K562 (cell line): ENCODE measurements around the gene ERCC1. TPM values are rescaled to one million over a fixed set of nuclear protein-coding genes. Genes with fewer than 3 reads are reported as not detected.

Experiments
- ATAC-seq: fragments of 200-7000 bp; cut with Tn5 transposase; 3 replicates; pipeline ENCODE4 v1.9.1; 2020; ENCODE audit warnings: moderate library complexity
- BruUV-seq: library from RNA; stranded (reverse); fragments of 400-500 nt; replicated peaks from 2 replicates; lab custom pipeline; 2021; lab: Mats Ljungman, UMichigan
- CTCF ChIA-PET: fragments of 300-600 bp; formaldehyde crosslinking; extraction: SDS; loops from one replicate; lab custom pipeline; 2021; ENCODE audit warnings: low intra/inter-chr PET ratio; lab: Yijun Ruan, JAX
- POLR2A ChIA-PET: fragments of 300-600, 350-650 bp; sonication (Branson Sonifier 250); formaldehyde crosslinking; extraction: SDS; loops from one replicate; lab custom pipeline; 2021; ENCODE audit warnings: antibody characterized with exemption, inconsistent platforms; lab: Yijun Ruan, JAX
- DNase-seq, 4 experiments: peaks; one replicate each; pipeline versions ENCODE4 v3.0.0 to v3.0.0-alpha.2; 2011 to 2018; ENCODE audit warnings: low spot score in 3 of 4, mixed read lengths in 3 of 4; ENCODE audit errors: extremely low read depth in 1 of 4
- FAIRE-seq: peaks from 2 replicates; lab custom pipeline; 2011; peaks lifted over from hg19 to GRCh38; lab: Jason Lieb, UNC
- H2AFZ ChIP-seq: 2 replicates; pipeline ENCODE4 v1.6.0; 2011; ENCODE audit warnings: low read depth, low read length, control low read depth, inconsistent platforms
- H3K27ac ChIP-seq: fragments of 200-600 bp; 3 replicates; pipeline ENCODE4 v1.8.0; 2011; ENCODE audit warnings: low read depth, mild to moderate bottlenecking, control low read depth, inconsistent platforms, low read length, moderate library complexity, mixed read lengths; ENCODE audit errors: extremely low read depth
- H3K27me3 ChIP-seq, 2 experiments: fragments of 300-600 bp in 1 of 2; 2 replicates in 1 of 2; 3 replicates in 1 of 2; pipeline versions ENCODE4 v1.6.0 to v1.8.0; 2011; ENCODE audit warnings: inconsistent platforms in 2 of 2, low read length in 2 of 2, mild to moderate bottlenecking in 1 of 2, mixed read lengths in 1 of 2, moderate library complexity in 1 of 2; ENCODE audit not compliant: control insufficient read depth in 2 of 2, insufficient read depth in 2 of 2
- H3K36me3 ChIP-seq: fragments of 300-600 bp; 3 replicates; pipeline ENCODE4 v1.8.0; 2011; ENCODE audit warnings: mild to moderate bottlenecking, low read length, inconsistent platforms; ENCODE audit not compliant: control insufficient read depth, insufficient read depth
- H3K4me1 ChIP-seq, 2 experiments: fragments of 200-600 bp in 1 of 2; replicated peaks in 1 of 2; 2 replicates in 1 of 2; 3 replicates in 1 of 2; pipeline versions ENCODE4 v1.5.1 to v1.8.0; 2011; ENCODE audit warnings: inconsistent platforms in 2 of 2, low read length in 2 of 2, mild to moderate bottlenecking in 1 of 2, mixed read lengths in 1 of 2, moderate library complexity in 1 of 2; ENCODE audit not compliant: control insufficient read depth in 2 of 2, insufficient read depth in 2 of 2
- H3K4me2 ChIP-seq: 2 replicates; pipeline ENCODE4 v1.6.1; 2011; ENCODE audit warnings: low read length, control low read depth, inconsistent platforms, mixed read lengths; ENCODE audit not compliant: insufficient read depth
- H3K4me3 ChIP-seq: fragments of 200-600 bp; sonication (generic), shearing (Covaris generic); 2 replicates; pipeline ENCODE4 v1.5.1; 2016; ENCODE audit warnings: control low read depth, inconsistent platforms
- H3K79me2 ChIP-seq: fragments of 200-600 bp; 3 replicates; pipeline ENCODE4 v1.8.0; 2011; ENCODE audit warnings: low read length, inconsistent platforms; ENCODE audit not compliant: control insufficient read depth, insufficient read depth
- H3K9ac ChIP-seq, 2 experiments: 2 replicates each; pipeline versions ENCODE4 v1.6.0 to v1.6.1; 2011; ENCODE audit warnings: low read depth in 2 of 2, low read length in 2 of 2, control low read depth in 1 of 2, inconsistent platforms in 1 of 2, mild to moderate bottlenecking in 1 of 2, mixed read lengths in 1 of 2; ENCODE audit not compliant: insufficient read depth in 1 of 2
- H3K9me1 ChIP-seq: one replicate; pipeline ENCODE4 v1.6.0; 2011; ENCODE audit warnings: inconsistent platforms, mild to moderate bottlenecking, low read length, moderate library complexity; ENCODE audit not compliant: control insufficient read depth, insufficient read depth
- H3K9me3 ChIP-seq: replicated peaks from 2 replicates; pipeline ENCODE4 v1.5.1; 2011; ENCODE audit warnings: low read depth, low read length, inconsistent platforms; ENCODE audit not compliant: control insufficient read depth, insufficient read depth
- H4K20me1 ChIP-seq: replicated peaks from 2 replicates; pipeline ENCODE4 v1.6.1; 2011; ENCODE audit warnings: low read length, inconsistent platforms, mixed read lengths; ENCODE audit not compliant: control insufficient read depth, insufficient read depth
- ARID1B ChIP-seq: fragments of 450-650 bp; IDR thresholded peaks from 2 replicates; pipeline ENCODE4 v1.6.1; 2016; ENCODE audit warnings: antibody characterized with exemption, mild to moderate bottlenecking, inconsistent platforms
- CSDE1 ChIP-seq, 2 experiments: fragments of 450-650 bp; IDR thresholded peaks; 2 replicates each; pipeline ENCODE4 v1.6.1; 2016; ENCODE audit warnings: mild to moderate bottlenecking in 1 of 2
- IRF1 ChIP-seq: sonication (generic); formaldehyde crosslinking; IDR thresholded peaks from 2 replicates; pipeline ENCODE4 v1.8.0; 2022; ENCODE audit warnings: missing genetic modification reagents, mild to moderate bottlenecking, borderline replicate concordance
- MAFF ChIP-seq: IDR thresholded peaks from 2 replicates; pipeline ENCODE4 v1.6.1; 2012; ENCODE audit warnings: low read length, improper control_type of control experiment
- MITF ChIP-seq: IDR thresholded peaks from 2 replicates; pipeline ENCODE4 v1.6.1; 2014; ENCODE audit warnings: antibody characterized with exemption
- POLR3A ChIP-seq: IDR thresholded peaks from 2 replicates; pipeline ENCODE4 v1.6.1; 2011; ENCODE audit warnings: borderline replicate concordance, mild to moderate bottlenecking, moderate library complexity; ENCODE audit not compliant: insufficient read length, insufficient read depth; ENCODE audit errors: extremely low read depth
- SRSF7 ChIP-seq: fragments of 200-400 bp; formaldehyde crosslinking; optimal IDR thresholded peaks from 2 replicates; pipeline ENCODE3; 2017; ENCODE audit warnings: mild to moderate bottlenecking, low read depth, low read length
- THAP12 ChIP-seq: fragments of 250-450 bp; sonication (Bioruptor Pico); IDR thresholded peaks from 2 replicates; pipeline ENCODE4 v1.9.0; 2021; ENCODE audit warnings: mild to moderate bottlenecking, inconsistent platforms
- ZBTB43 ChIP-seq: sonication (generic); formaldehyde crosslinking; IDR thresholded peaks from 2 replicates; pipeline ENCODE4 v1.8.0; 2023; ENCODE audit warnings: mild to moderate bottlenecking, missing genetic modification reagents
- WGBS: fragments of 100-300 bp; shearing (Covaris generic); methylation state at CpG from one replicate; pipeline ENCODE4 v1.1.6; 2016; ENCODE audit warnings: low coverage, mixed read lengths; ENCODE audit not compliant: insufficient coverage; ENCODE audit errors: missing lambda C conversion rate; 5-methylcytosine and 5-hydroxymethylcytosine counted together
- in situ Hi-C: fragments of 300-500 bp; cut with MboI; formaldehyde crosslinking; loops from 4 replicates; pipeline ENCODE4 v1.15.0; 2018; ENCODE audit warnings: inconsistent platforms, mixed read lengths
- intact Hi-C: fragments of 100-400 bp; cut with micrococcal nuclease; formaldehyde crosslinking; loops from 2 replicates; pipeline ENCODE4 v1.14.2; 2022
- polyA plus RNA-seq, 8 experiments: library from polyadenylated mRNA; depleted of rRNA in 4 of 8; stranded (reverse) in 5 of 8; unstranded in 3 of 8; fragments of >200 nt; fragmentation: Nextera tagmentation in 2 of 8; fragmentation: Illumina TruSeq in 1 of 8; extraction: Ambion mirVana in 2 of 8; extraction: Trizol in 1 of 8; gene quantifications; 2 replicates each; pipeline versions ENCODE4 v1.2.1 to v1.2.3, GENCODE V29; 2011 to 2014; ENCODE audit warnings: inconsistent platforms in 1 of 8, missing spikeins in 1 of 8
- total RNA-seq, 7 experiments: library from RNA; depleted of rRNA in 6 of 7; stranded (reverse); fragments of >200 nt in 6 of 7; fragmentation: Illumina TruSeq in 2 of 7; extraction: Trizol in 2 of 7; gene quantifications; 2 replicates each; pipeline versions ENCODE4 v1.2.1 to v1.2.3, GENCODE V29; 2011 to 2021; ENCODE audit warnings: low replicate concordance in 1 of 7
- TF ChIP-seq, protein P1 (sequence below): conservative IDR thresholded peaks from 2 replicates; pipeline ENCODE4 v1.6.1; 2011; ENCODE audit warnings: low read depth, mild to moderate bottlenecking, low read length; ENCODE audit not compliant: control insufficient read depth

Gene ERCC1
- total and polyA plus RNA-seq, 9 of the 15 experiments (the other 6 are each of a cell fraction or from before 2014, with no cell fraction given), result 9.3 to 92.6 (median 60.0) TPM

- in situ Hi-C loops (no loop called here), intact Hi-C loops (no loop called here)
- POLR2A ChIA-PET, result interaction anchor here (0.6 to 0.7 kb wide), 2 partner anchors 189 to 246 kb away, joined by 3 read pairs; no protein-coding TSS in a partner anchor
- Histone ChIP-seq H3K9ac (no peak overlapping the region), H2AFZ (peak overlapping the region; percentile 81; the same call in 1 of the 2 replicates), H3K27ac (no peak overlapping the region), H3K9me3 (no peaks in the 10 kb centered on the region), H3K79me2 (no peaks in the 10 kb centered on the region), H3K9me1 (no peaks in the 10 kb centered on the region), H3K4me2 (peak overlapping the region; percentile 71; the same call in 1 of the 2 replicates), H3K27me3 (no peaks in the 10 kb centered on the region), H4K20me1 (no peaks in the 10 kb centered on the region), H3K4me1 (peaks cover 25 to 32% of the 10 kb centered on the region in 2 experiments), H3K4me3 (no peak overlapping the region), H3K36me3 (no peaks in the 10 kb centered on the region)
- WGBS, result 68% methylated on average over 12 of the region's 12 CpGs
- DNase-seq (no peak), ATAC-seq (no peak), FAIRE-seq (no peak)
- CTCF ChIA-PET, result no interaction called here
- no TSS peak for BruUV-seq
- TF ChIP-seq, protein P1, sequence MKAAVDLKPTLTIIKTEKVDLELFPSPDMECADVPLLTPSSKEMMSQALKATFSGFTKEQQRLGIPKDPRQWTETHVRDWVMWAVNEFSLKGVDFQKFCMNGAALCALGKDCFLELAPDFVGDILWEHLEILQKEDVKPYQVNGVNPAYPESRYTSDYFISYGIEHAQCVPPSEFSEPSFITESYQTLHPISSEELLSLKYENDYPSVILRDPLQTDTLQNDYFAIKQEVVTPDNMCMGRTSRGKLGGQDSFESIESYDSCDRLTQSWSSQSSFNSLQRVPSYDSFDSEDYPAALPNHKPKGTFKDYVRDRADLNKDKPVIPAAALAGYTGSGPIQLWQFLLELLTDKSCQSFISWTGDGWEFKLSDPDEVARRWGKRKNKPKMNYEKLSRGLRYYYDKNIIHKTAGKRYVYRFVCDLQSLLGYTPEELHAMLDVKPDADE, result no peak
- no peak for TF ChIP-seq MAFF
- TF ChIP-seq MITF, result no peak
- TF ChIP-seq SRSF7, result no peak
- TF ChIP-seq THAP12 (CRISPR knock-in tag), result no peak
- TF ChIP-seq ARID1B, result no peak
- no peak for TF ChIP-seq CSDE1 (IDR thresholded peaks at IDR 0.05)
- TF ChIP-seq ZBTB43 (CRISPR knock-in tag), result no peak
- no peak for TF ChIP-seq POLR3A
- no peak for TF ChIP-seq IRF1 (CRISPR knock-in tag)
These were observed 28.2 kb upstream of the ERCC1 start for GRCh38 chr19:45451850-45452387.
